GM19035 (cell line): ENCODE data around the gene SLCO2A1.

Experiments
- ATAC-seq: cut with Tn5 transposase; IDR thresholded peaks from one replicate; pipeline ENCODE4 v1.9.1; 2021; ENCODE audit not compliant: unreplicated experiment

Gene SLCO2A1

GRCh38 chr3:133887803-133888703 is 141.7 kb downstream of the SLCO2A1 start:
- no peak for ATAC-seq

- no peak for ATAC-seq
Observed at GRCh38 chr3:133887074-133887802, 142.5 kb downstream of the SLCO2A1 start.

GRCh38 chr3:133886031-133886722 is 143.5 kb downstream of the SLCO2A1 start:
- ATAC-seq: no peak

GRCh38 chr3:133884887-133885711 is 144.6 kb downstream of the SLCO2A1 start:
- ATAC-seq: no peak

- no peak for ATAC-seq
Observed at GRCh38 chr3:133884054-133884886, 145.5 kb downstream of the SLCO2A1 start.

- no peak for ATAC-seq
Observed at GRCh38 chr3:133883641-133884040, 146.1 kb downstream of the SLCO2A1 start.

GRCh38 chr3:133882986-133883586 is 146.6 kb downstream of the SLCO2A1 start:
- ATAC-seq: no peak

GRCh38 chr3:133881939-133882825 is 147.5 kb downstream of the SLCO2A1 start:
- no peak for ATAC-seq

GRCh38 chr3:133881492-133881891 is 148.2 kb downstream of the SLCO2A1 start:
- no peak for ATAC-seq

- no peak for ATAC-seq
Observed at GRCh38 chr3:133880886-133881455, 148.8 kb downstream of the SLCO2A1 start.

GRCh38 chr3:133880287-133880686 is 149.4 kb downstream of the SLCO2A1 start:
- no peak for ATAC-seq

GRCh38 chr3:133878518-133878917 is 151.2 kb downstream of the SLCO2A1 start:
- ATAC-seq: no peak
